ENCODE measurements around the gene COBL.

COBL gene

DNA sequence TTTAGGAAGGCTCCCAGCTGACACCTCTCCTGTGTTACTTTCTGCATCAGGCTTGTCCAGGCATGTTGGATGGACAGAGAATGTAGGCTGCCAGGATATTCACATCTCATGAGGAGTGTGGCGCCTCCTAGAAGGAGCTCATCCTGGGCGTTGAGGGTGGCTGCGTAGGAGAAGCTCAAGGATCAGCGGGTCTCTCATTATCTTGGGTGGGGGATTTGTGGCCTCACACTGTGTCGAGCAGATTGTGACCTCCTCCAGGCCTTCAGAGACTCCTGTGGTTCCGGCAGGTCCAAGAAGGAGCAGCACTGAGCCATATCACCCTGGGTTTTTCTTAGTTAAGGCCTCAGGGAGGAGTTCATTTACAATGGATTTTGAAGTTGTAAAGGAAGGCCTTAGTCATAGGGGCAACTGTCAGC, 8.7 kb upstream of the COBL start:
- H3K27ac ChIP-seq, result no peak overlapping the region
- TF ChIP-seq, protein P1, sequence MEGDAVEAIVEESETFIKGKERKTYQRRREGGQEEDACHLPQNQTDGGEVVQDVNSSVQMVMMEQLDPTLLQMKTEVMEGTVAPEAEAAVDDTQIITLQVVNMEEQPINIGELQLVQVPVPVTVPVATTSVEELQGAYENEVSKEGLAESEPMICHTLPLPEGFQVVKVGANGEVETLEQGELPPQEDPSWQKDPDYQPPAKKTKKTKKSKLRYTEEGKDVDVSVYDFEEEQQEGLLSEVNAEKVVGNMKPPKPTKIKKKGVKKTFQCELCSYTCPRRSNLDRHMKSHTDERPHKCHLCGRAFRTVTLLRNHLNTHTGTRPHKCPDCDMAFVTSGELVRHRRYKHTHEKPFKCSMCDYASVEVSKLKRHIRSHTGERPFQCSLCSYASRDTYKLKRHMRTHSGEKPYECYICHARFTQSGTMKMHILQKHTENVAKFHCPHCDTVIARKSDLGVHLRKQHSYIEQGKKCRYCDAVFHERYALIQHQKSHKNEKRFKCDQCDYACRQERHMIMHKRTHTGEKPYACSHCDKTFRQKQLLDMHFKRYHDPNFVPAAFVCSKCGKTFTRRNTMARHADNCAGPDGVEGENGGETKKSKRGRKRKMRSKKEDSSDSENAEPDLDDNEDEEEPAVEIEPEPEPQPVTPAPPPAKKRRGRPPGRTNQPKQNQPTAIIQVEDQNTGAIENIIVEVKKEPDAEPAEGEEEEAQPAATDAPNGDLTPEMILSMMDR (conservative IDR thresholded peaks at IDR 0.05), result no peak

GRCh38 chr7:51324206-51324898, 7.7 kb upstream of the COBL start:
- TF ChIP-seq, protein P1 (conservative IDR thresholded peaks at IDR 0.05), result no peak
- no peak overlapping the region for H3K27ac ChIP-seq

DNA sequence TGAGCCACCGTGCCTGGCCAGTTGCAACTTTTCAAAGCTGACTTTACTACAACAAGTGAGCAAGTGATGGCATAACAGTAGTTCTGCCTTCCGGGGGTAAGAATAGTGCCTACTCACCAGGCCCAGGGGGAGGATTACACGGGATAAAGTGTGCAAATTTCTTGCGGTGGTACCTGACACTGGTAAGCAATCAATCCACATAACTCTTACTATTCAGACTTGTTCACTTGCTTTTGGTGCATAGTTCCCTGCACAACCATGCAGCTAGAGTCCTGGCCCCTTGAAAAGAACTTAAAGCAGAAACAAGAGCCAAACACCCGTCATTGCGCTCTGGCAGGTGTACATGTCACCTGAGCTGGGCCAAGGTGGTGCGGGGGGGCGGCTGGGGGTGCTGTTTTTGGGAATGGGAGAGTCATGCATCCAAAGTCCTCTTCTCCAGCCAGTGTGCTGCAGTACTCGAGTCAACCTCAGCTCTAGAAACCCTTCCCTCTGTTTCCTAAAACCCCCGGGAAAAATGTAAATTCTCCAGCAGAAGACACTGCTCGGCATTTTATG, 5.4 kb upstream of the COBL start:
- TF ChIP-seq, protein P1 (conservative IDR thresholded peaks at IDR 0.05), result no peak
- no peak overlapping the region for H3K27ac ChIP-seq

GRCh38 chr7:51318886-51319579, 2.4 kb upstream of the COBL start:
- TF ChIP-seq, protein P1 (conservative IDR thresholded peaks at IDR 0.05), result no peak
- H3K27ac ChIP-seq, result peak overlapping the region; percentile 93; the same call in 1 of the 2 replicates

DNA sequence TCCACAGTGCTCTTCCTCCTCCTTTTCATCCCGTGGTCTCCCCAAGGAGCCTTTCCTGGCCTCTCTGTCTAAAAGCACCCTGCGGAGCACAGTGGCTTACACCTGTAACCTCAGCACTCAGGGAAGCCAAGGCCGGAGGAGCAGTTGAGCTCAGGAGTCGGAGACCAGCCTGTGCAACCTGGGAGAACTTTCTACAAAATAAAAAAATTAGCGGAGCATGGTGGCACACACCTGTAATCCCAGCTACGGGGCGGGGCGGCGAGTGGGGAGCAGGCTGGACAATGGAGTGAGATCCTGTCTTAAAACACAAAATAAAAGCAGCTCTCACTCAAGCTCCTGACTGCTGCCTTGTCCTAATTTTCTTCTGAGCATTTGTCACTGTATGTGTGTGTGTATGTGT, 1.4 kb upstream of the COBL start:
- peak overlapping the region; percentile 93 for H3K27ac ChIP-seq

GRCh38 chr7:51317582-51317910, 937 bp upstream of the COBL start:
- H3K27ac ChIP-seq, result peak overlapping the region; percentile 93
- TF ChIP-seq, protein P1 (conservative IDR thresholded peaks at IDR 0.05), result no peak

More for the DNA sequence above, 1.4 kb upstream of the COBL start:
- TF ChIP-seq, protein P1 (conservative IDR thresholded peaks at IDR 0.05), result no peak

GRCh38 chr7:51316262-51316665, 345 bp downstream of the COBL start:
- TF ChIP-seq, protein P1 (conservative IDR thresholded peaks at IDR 0.05), result peak; percentile 72
- peak overlapping the region; percentile 93 for H3K27ac ChIP-seq

Measured in VCaP (cell line).